Fibroblast of skin of left quadriceps (primary cell): ENCODE measurements around the gene AGPAT3.
A peak's percentile ranks its signal among the peaks of the same experiment; 100 is the strongest.
"Not testable (repeated sequence)": the region's sequence is repeated elsewhere in the genome, so short reads cannot be mapped to it uniquely, and the experiment has no call there.

Experiments used
- DNase-seq, 2 experiments: peaks; one replicate each; pipeline ENCODE4 v3.0.0-alpha.2; 2013; ENCODE audit warnings: low read depth in 2 of 2

AGPAT3 gene, protein sequence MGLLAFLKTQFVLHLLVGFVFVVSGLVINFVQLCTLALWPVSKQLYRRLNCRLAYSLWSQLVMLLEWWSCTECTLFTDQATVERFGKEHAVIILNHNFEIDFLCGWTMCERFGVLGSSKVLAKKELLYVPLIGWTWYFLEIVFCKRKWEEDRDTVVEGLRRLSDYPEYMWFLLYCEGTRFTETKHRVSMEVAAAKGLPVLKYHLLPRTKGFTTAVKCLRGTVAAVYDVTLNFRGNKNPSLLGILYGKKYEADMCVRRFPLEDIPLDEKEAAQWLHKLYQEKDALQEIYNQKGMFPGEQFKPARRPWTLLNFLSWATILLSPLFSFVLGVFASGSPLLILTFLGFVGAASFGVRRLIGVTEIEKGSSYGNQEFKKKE

GRCh38 chr21:43864962-43865539 is at the start of gene AGPAT3:
TSS of gene AGPAT3 (plus strand) at chr21:43865223. CDS start at chr21:43959682, 94,459 bp downstream.
- DNase-seq: no peak

- no peak for DNase-seq
These were observed 49.0 kb upstream of the AGPAT3 start for GRCh38 chr21:43815991-43816390.

DNA sequence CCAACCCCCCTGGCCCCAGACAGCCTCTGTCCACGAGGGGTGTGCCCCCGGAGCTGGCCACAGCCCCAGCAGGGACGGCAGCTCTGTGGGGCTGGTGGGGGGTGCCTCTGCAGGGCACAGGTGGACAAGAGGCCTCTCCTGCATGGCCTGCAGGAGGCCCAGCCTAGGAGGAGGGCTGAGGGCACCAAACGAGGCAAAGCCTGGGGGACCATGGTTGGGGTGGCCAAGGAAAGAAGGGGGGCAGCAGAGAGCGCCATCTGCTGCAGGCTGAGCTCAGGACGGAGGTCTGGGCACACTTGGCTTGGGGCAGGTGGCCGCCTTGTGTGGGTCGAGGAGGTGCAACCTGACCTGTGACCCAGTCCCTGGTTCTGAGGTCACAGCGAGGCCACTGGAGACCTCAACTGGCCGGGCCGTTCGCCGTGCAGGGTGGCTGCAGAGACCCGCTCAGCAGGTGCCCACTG is 48.4 kb upstream of the AGPAT3 start:
- DNase-seq: no peak

DNA sequence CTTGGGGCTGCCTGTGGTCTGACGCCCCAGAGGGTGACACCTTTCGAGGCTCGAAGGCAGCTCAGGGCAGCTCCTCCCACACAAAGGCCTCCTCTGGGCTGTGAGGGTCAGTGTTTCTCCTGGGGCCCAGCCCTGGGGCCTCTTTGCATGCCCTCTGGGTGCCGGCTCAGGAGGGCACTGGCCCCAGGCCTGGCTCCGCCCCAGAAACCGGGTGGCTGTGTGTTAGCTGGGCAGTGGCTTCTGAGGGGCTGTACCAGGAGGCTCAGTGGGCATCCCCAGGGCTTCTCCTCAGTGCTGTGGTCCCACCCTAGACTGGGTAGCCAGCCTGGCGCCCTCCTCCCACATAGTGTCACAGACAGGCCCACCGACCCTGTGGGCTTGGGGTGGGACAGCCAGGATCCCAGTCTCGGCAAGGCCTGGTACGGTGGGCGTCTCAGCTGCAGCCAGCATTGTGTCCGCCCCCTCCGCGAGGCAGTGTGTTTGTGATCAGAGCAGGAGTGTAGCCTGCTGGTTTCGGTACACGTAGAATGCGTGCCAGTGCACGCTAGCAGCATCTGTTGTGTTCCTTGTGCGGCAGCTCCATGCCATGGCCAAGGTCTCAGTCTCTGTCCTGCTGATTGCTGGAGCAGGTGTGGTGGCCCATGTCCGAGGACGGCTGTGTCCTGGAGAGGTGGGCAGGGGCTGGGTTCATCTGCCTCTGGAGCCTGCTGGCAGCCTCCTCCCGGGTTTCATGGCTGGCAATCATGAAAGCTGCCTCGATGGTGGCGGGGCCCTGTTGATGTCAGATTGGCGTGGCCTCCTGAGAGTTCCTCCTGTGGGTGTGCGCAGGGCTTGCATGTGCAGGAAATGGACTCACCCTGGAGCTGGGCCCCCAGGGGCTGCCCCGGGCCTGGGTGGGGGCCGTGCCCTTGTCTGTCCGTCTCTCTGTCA is 47.6 kb upstream of the AGPAT3 start:
- DNase-seq: no peak

DNA sequence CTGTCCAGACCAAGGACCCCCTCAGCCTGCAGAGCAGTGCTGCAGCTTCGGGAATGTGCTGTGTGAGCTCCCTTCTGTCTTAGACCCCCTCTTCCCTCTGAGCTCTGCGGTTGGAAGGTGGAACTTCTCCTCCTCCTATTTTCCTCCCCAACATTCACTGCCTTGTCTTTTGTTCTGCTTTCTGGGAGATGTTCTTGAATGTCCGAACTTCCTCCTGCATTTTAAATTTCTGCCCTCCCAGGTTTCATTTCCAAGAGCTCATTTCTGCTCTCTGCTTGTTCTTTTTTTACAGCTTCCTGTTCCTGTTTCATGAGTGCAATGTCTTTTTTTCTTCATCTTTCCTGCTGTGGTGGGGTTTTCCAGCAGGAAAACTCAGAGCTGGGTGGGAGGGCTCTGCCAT is 46.3 kb upstream of the AGPAT3 start:
- no peak for DNase-seq

GRCh38 chr21:43819511-43820405 is 45.3 kb upstream of the AGPAT3 start:
- DNase-seq: no peak

DNA sequence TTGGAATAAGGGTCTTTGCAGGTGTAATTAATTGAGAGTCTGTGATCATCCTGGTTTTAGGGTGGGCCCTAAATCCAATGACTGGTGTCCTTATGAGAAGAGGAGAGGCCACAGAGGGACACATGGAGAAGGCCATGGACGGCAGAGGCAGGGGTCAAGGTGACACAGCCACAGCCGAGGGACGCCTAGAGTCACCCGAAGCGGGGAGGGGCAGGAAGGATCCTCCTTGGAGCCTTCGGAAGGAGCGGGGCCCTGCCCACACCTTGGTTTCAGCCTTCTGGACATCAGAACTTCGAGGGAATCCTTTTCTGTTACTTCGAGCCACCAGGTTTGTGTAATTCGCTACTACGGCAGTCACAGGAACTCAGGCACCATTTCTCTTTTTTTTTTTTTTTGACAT is 44.6 kb upstream of the AGPAT3 start:
- DNase-seq: no peak

DNA sequence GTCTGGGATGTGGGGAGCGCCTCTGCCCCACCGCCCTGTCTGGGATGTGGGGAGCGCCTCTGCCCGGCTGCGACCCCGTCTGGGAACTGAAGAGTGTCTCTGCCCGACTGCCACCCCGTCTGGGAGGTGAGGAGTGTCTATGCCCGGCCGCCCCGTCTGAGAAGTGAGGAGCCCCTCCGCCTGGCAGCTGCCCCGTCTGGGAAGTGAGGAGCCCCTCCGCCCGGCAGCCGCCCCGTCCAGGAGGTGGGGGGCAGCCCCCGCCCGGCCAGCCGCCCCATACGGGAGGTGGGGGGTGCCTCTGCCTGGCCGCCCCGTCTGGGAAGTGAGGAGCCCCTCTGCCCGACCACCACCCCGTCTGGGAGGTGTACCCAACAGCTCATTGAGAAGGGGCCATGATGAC is 42.9 kb upstream of the AGPAT3 start:
- DNase-seq: not testable (repeated sequence)

DNA sequence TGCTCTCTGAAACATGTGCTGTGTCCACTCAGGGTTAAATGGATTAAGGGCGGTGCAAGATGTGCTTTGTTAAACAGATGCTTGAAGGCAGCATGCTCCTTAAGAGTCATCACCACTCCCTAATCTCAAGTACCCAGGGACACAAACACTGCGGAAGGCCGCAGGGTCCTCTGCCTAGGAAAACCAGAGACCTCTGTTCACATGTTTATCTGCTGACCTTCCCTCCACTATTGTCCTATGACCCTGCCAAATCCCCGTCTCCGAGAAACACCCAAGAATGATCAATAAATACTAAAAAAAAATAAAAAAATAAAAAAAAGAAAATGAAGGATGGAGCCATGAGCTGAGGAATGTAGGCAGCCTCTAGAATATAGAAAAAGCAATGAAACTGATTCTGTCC is 42.3 kb upstream of the AGPAT3 start:
- not testable (repeated sequence) for DNase-seq

DNA sequence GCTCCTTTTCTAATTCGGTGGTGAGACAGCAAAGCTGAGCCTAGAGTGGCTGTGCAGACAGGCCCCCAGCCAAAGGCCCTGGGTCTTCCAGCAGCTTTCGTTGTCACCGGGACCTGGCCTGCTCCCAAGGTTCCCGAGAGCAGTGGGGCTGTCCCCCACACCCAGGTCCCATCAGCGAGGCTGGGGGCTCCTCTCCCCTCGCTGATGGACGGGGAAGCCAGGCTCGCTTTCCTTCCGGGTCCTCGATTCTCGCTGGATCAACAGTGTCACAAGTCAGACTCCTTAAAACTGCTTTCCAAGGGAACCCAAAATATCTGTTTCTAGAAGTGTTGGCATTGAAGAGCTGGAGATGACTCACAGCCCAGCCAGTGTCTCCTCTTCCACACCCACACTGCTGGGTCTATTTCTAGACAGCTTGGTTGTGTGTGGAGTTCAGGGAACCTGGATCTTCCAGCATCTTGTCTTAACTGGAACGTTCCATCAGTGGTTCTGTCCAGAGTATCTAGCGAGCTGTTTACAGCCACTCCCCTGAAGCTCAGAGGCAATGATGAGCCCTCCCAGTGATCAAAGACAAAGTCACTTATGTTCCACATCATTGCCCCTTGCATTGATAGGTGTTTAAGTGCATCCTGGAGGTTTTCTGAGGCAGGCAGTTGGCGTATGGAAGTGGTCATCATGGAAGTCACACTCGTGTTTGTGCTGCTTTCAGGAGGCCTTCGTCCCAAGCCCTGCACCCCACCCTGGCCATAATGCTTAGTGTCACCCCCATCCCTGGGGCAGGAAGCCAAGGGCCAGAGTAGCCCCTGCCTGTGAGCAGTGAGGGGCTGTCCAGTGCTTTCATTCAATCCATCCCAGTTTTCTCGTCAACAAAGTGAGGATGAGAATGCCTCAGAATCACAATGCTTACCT is 40.4 kb upstream of the AGPAT3 start:
- DNase-seq: peak; percentile 4 to 8

DNA sequence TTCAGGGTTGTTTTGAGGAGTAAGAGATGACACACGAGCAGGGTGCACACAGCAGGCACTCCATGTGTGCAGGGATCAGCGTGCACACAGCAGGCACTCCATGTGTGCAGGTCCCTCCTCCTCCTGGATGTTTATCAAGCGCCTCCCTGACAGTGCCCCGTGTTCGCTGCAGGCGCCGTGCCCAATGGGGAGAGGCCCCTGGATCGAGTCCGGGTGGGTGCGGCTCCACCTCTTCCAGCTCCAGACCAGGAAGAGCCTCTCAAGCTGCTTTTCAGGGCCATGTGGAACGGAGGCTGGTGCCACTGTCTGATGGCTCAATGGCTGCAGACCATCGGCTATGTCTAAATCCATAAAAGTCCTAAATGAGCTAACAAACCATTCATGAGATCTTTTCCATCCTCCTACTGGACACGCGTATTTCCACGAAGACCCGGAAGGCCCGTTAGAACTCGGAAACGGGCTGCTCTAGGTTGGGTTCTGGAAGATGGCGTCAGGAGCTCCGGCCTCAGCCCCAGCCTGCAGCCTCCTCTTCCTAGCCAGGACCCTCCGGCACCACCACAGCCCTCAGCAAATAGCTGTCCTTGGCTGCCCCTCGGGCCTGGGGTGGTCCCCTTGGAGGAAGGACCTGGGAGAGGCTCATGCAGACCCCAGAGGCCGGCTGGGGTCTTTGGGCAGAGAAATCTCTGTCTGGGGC is 39.6 kb upstream of the AGPAT3 start:
- DNase-seq: no peak

GRCh38 chr21:43825936-43826622 is 38.9 kb upstream of the AGPAT3 start:
- DNase-seq: no peak

- no peak for DNase-seq
These were observed 38.4 kb upstream of the AGPAT3 start for GRCh38 chr21:43826623-43826974.

DNA sequence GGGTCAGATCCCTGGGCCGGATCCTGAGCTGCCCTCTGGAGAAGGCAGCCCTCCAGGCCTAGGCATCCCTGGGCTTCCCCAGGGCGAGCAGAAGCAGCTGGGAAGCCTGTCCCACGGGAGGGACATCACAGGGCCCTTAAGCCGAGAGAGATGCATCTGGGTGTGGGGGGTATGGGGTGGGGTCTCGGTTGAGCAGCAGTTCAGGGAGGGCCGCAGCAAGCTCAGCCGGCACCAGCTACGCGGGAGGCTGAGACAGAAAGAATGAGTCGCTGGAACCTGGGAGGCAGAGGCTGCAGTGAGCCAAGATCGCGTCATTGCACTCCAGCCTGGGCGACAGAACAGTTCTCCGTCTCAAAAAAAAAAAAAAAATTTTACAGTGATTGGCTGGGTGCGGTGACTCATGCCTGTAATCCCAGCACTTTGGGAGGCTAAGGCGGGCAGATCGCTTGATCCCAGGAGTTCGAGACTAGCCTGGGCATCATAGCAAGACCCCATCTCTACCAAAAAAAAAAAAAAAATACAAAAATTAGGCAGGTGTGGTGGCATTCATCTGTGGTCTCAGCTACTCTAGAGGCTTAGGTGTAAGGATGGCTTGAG is 37.9 kb upstream of the AGPAT3 start:
- DNase-seq: peak; percentile 8 to 14

DNA sequence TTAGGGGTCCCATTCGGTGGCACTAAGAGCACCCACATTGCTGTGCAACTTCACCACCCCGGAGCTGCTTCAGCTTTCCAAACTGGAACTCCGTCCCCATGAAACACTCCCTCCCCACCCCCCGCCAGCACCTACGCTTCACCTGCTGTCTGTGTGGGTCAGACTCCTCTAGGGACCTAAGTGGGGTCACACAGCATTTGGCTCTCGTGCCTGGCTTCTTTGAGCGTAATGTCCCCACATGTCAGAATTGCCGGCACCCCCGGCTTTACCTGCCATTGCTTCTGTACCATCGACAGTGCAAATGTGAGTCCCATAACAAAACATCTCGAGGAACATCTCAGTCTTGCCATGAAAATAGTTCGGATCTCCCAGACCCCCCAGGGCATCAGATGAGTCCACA is 35.9 kb upstream of the AGPAT3 start:
- no peak for DNase-seq

DNA sequence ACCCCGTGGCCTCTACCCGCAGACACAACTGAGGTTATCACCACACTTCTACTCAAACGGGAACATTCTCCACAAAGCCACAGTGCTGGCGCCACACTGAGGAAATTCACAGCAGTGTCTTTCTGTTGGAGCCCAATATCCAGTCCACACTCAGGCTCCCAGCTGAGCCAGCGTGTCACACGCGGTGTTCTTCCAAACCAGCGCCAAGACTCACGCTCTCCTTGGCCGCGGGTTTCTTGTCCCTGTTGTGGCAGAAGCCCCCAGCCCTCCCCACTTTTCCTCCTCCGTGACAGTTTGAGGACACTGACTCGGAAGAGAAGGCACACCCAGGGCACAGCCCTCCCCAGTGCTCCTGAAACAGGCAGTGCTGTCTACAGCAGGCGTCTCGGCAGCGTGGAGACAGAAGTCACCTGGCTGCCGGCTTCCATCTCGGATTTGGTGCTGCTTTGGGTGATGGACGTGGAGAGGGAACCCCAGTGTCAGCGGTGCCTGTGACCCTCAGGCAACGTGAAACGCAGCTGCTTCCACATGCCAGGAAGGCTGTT is 35.4 kb upstream of the AGPAT3 start:
- DNase-seq: no peak

- no peak for DNase-seq
These were observed 32.9 kb upstream of the AGPAT3 start for GRCh38 chr21:43832158-43832550.

DNA sequence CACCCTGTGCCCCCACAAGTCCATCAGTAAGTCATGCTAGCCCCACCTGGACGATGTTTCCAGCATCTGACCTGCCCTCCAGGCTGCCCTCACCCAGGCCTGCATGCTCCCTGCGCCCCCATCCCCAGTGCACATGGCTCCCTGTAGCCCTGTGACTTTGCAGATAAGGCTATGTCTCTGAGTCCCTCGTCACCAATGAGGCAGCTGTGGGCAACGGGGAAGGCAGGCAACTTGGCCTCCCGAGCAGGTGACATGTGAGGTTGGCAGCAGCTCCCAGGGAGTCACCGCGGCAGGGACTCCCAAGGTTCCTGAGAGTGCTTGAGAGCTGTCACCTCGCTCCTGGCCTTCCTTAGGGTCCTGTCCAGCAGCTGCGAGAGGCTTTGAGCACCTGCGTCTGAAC is 32.4 kb upstream of the AGPAT3 start:
- no peak for DNase-seq
